CD4-positive, CD25-positive, alpha-beta regulatory T cell (primary cell): ENCODE results near the gene PAPSS1. TPM values are rescaled to one million over a fixed set of nuclear protein-coding genes. Genes with fewer than 3 reads are reported as not detected.

Experiments
- ATAC-seq, 2 donors: fragments of 150-1000 bp; cut with Tn5 transposase; one replicate each; pipeline ENCODE4 v1.10.0; 2021; ENCODE audit warnings: low read depth in 2 of 2, moderate number of reproducible peaks in 2 of 2, moderate library complexity in 1 of 2
- DNase-seq, 3 donors: peaks; one replicate each; pipeline versions ENCODE4 v3.0.0 to v3.0.0-alpha.2; 2012 to 2022; ENCODE audit warnings: mixed read lengths in 1 of 3
- H3K27ac ChIP-seq: one replicate; pipeline ENCODE4 v1.7.0; 2013; ENCODE audit warnings: mild to moderate bottlenecking, low read length; ENCODE audit not compliant: insufficient read depth, poor library complexity, severe bottlenecking
- H3K27me3 ChIP-seq: one replicate; pipeline ENCODE4 v1.7.0; 2013; ENCODE audit warnings: low read length; ENCODE audit not compliant: control insufficient read depth, insufficient read depth
- H3K36me3 ChIP-seq: one replicate; pipeline ENCODE4 v1.7.0; 2013; ENCODE audit warnings: mild to moderate bottlenecking, low read length, moderate library complexity; ENCODE audit not compliant: control insufficient read depth, insufficient read depth
- H3K4me1 ChIP-seq: 2 replicates; pipeline ENCODE4 v1.7.0; 2013; ENCODE audit warnings: mild to moderate bottlenecking, low read length; ENCODE audit not compliant: insufficient read depth, control insufficient read depth, poor library complexity, severe bottlenecking
- H3K4me3 ChIP-seq: one replicate; pipeline ENCODE4 v1.7.0; 2013; ENCODE audit warnings: low read depth, mild to moderate bottlenecking, low read length, moderate library complexity
- H3K9me3 ChIP-seq, 2 experiments: 1 replicate in 1 of 2; 2 replicates in 1 of 2; pipeline ENCODE4 v1.7.0; 2013; ENCODE audit warnings: low read length in 2 of 2, mild to moderate bottlenecking in 1 of 2, moderate library complexity in 1 of 2; ENCODE audit not compliant: control insufficient read depth in 2 of 2
- H3K27ac Mint-ChIP-seq, 3 donors: one replicate each; pipeline ENCODE4 v1.8.0; 2020 to 2022; ENCODE audit warnings: mild to moderate bottlenecking in 3 of 3, mixed read lengths in 3 of 3, moderate library complexity in 2 of 3
- H3K27me3 Mint-ChIP-seq: one replicate; pipeline ENCODE4 v1.8.0; 2022; ENCODE audit warnings: mild to moderate bottlenecking, mixed read lengths
- H3K36me3 Mint-ChIP-seq: one replicate; pipeline ENCODE4 v1.8.0; 2020; ENCODE audit warnings: mixed read lengths
- H3K4me1 Mint-ChIP-seq, 4 donors: one replicate each; pipeline ENCODE4 v1.8.0; 2020 to 2022; ENCODE audit warnings: mixed read lengths in 4 of 4, mild to moderate bottlenecking in 1 of 4
- H3K4me3 Mint-ChIP-seq, 4 donors: one replicate each; pipeline ENCODE4 v1.8.0; 2020 to 2022; ENCODE audit warnings: mild to moderate bottlenecking in 4 of 4, mixed read lengths in 4 of 4, moderate library complexity in 3 of 4
- H3K9me3 Mint-ChIP-seq, 7 donors: one replicate each; pipeline ENCODE4 v1.8.0; 2020 to 2022; ENCODE audit warnings: mixed read lengths in 7 of 7, mild to moderate bottlenecking in 3 of 7, moderate library complexity in 2 of 7
- polyA plus RNA-seq, 4 donors: library from polyadenylated mRNA; unstranded; fragments of 300-500 nt; fragmentation: Illumina TruSeq; gene quantifications; one replicate each; pipeline ENCODE4 v1.2.3, GENCODE V29; 2021
- total RNA-seq: library from RNA; stranded (reverse); gene quantifications from one replicate; pipeline ENCODE4 v1.2.3, GENCODE V29; 2022

Gene PAPSS1
- total and polyA plus RNA-seq, 5 donors from 2014 or later = 18.4 to 53.6 (median 38.9) TPM

DNA sequence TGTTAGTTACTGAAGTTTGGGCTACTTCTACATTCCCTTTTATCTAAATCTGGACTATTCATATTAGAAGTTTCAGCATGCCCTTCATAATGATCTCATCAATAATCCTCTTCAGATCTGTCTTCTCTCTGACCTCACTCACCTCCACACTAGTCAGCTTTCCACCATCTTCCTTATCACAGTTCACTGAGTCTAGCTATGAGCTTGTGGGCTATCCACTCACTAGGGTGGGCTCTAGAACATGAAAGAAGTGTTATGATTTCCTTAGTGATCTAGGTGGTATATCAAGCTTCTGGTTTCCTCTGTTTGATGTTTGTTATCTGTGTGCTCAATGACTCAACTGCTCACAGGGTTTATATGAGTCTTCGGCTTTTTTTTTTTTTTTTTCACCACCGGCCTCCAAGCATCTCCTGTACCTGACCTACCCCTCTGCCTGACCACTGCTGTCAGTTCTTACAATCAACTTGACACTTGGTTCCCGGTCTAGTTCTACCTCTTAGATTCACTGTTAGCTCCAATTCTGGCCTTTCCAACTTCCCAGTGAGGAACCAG is 103.1 kb downstream of the PAPSS1 start:
- ATAC-seq (no peak), DNase-seq (no peak)
- Mint-ChIP-seq H3K4me3 (no peak overlapping the region), H3K27ac (no peak overlapping the region), H3K36me3 (peaks cover 39% of the 10 kb centered on the region), H3K9me3 (no peaks in the 10 kb centered on the region), H3K4me1 (peaks cover 0 to 28% (median 7%) of the 10 kb centered on the region in 4 donors), H3K27me3 (no peaks in the 10 kb centered on the region)
- Histone ChIP-seq H3K27ac (no peak overlapping the region), H3K9me3 (no peaks in the 10 kb centered on the region), H3K27me3 (no peaks in the 10 kb centered on the region), H3K4me3 (no peak overlapping the region), H3K36me3 (peaks cover 8% of the 10 kb centered on the region), H3K4me1 (no peaks in the 10 kb centered on the region)

DNA sequence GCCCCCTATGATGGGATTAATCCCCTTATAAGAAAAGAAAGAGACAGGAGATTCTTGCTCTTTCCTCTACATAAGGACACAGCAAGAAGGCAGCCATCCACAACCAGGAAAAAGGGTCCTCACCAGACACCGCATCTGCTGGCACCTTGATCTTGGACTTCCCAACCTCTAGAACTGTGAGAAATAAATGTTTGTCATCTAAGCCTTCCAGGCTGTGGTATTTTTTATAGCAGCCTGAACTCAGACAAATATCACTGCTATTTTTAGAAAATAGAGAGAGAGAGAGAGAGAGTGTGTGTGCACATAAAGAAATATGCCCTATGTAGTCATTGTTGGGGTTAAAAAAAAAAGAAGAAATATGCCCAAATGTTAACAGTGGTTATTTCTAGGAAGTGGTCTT is 104.2 kb downstream of the PAPSS1 start:
- Histone ChIP-seq H3K4me1 (no peaks in the 10 kb centered on the region), H3K36me3 (peaks cover 8% of the 10 kb centered on the region), H3K4me3 (no peak overlapping the region), H3K27me3 (no peaks in the 10 kb centered on the region), H3K27ac (no peak overlapping the region), H3K9me3 (no peaks in the 10 kb centered on the region)
- DNase-seq = no peak
- H3K27me3 Mint-ChIP-seq = no peaks in the 10 kb centered on the region
- no peak overlapping the region for H3K27ac Mint-ChIP-seq
- peaks cover 36% of the 10 kb centered on the region for H3K36me3 Mint-ChIP-seq
- H3K4me3 Mint-ChIP-seq = no peak overlapping the region
- peaks cover 0 to 23% (median 7%) of the 10 kb centered on the region in 4 donors for H3K4me1 Mint-ChIP-seq
- H3K9me3 Mint-ChIP-seq = no peaks in the 10 kb centered on the region
- no peak for ATAC-seq

DNA sequence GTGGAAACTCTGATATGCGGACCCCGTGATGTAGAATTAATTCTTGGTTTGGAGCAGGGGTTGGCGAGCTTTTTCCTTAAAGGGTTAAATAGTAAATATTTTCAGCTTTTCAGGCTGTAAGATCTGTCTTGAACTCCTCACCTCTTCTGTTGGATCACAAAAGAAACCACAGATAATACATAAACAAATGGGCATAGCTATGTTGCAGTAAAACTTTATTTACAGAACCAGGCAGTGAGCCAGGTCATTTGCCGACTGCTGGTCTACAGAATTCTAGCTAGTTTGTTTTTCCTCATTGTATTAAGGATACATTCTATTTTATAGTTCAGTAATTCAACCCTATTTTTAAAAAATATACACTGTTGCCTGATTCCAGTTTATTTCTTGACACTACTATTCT is 116.6 kb downstream of the PAPSS1 start:
- ATAC-seq = no peak

GRCh38 chr4:107600983-107601382 is 119.1 kb downstream of the PAPSS1 start:
- Histone ChIP-seq H3K36me3 (no peaks in the 10 kb centered on the region), H3K4me1 (no peaks in the 10 kb centered on the region), H3K9me3 (no peaks in the 10 kb centered on the region), H3K27ac (no peak overlapping the region), H3K27me3 (no peaks in the 10 kb centered on the region), H3K4me3 (no peak overlapping the region)
- H3K9me3 Mint-ChIP-seq = peaks cover 0 to 3% (median 0%) of the 10 kb centered on the region in 7 donors
- DNase-seq (no peak), ATAC-seq (no peak)
- no peaks in the 10 kb centered on the region for H3K4me1 Mint-ChIP-seq
- H3K27me3 Mint-ChIP-seq = peaks cover 6% of the 10 kb centered on the region
- H3K36me3 Mint-ChIP-seq = no peaks in the 10 kb centered on the region
- H3K27ac Mint-ChIP-seq = no peak overlapping the region
- H3K4me3 Mint-ChIP-seq = no peak overlapping the region

More for the DNA sequence above, 116.6 kb downstream of the PAPSS1 start:
- DNase-seq = no peak
- H3K4me3 ChIP-seq = no peak overlapping the region
- no peak overlapping the region for H3K4me3 Mint-ChIP-seq
- H3K9me3 ChIP-seq = no peaks in the 10 kb centered on the region
- peaks cover 6% of the 10 kb centered on the region for H3K27me3 Mint-ChIP-seq
- no peak overlapping the region for H3K27ac ChIP-seq
- no peaks in the 10 kb centered on the region for H3K36me3 ChIP-seq
- H3K4me1 ChIP-seq = no peaks in the 10 kb centered on the region
- H3K4me1 Mint-ChIP-seq = peaks cover 0 to 1% (median 0%) of the 10 kb centered on the region in 4 donors
- H3K27me3 ChIP-seq = no peaks in the 10 kb centered on the region
- no peaks in the 10 kb centered on the region for H3K36me3 Mint-ChIP-seq
- peak overlapping the region in 1 of 3 donors; percentile 11 for H3K27ac Mint-ChIP-seq
- peaks cover 0 to 1% (median 0%) of the 10 kb centered on the region in 7 donors for H3K9me3 Mint-ChIP-seq

DNA sequence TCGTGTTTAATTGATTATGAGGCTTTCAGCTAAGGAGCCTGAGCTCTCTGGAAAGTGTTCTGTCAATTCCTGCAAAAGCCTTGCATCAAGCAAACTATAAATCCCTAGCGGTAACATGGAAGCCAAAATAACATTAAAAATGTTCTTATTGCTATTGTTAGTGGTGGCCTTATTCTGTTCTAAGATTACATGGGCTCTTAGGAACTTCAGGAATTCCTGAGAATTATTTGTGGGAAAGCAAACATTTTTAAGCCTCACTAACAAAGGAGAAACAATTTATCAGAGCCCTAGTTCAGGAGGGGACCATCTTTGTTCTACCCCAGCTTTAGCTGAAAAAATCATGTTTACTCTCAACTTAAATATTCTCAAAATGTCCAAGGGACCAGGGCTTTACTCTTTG is 119.6 kb downstream of the PAPSS1 start:
- Histone ChIP-seq H3K4me1 (no peaks in the 10 kb centered on the region), H3K9me3 (no peaks in the 10 kb centered on the region), H3K4me3 (no peak overlapping the region), H3K27me3 (no peaks in the 10 kb centered on the region), H3K27ac (no peak overlapping the region), H3K36me3 (no peaks in the 10 kb centered on the region)
- no peaks in the 10 kb centered on the region for H3K4me1 Mint-ChIP-seq
- DNase-seq (no peak), ATAC-seq (no peak)
- no peaks in the 10 kb centered on the region for H3K36me3 Mint-ChIP-seq
- H3K27me3 Mint-ChIP-seq = peaks cover 6% of the 10 kb centered on the region
- H3K27ac Mint-ChIP-seq = no peak overlapping the region
- H3K4me3 Mint-ChIP-seq = no peak overlapping the region
- H3K9me3 Mint-ChIP-seq = peaks cover 0 to 3% (median 0%) of the 10 kb centered on the region in 7 donors

GRCh38 chr4:107599841-107600240 is 120.2 kb downstream of the PAPSS1 start:
- Histone ChIP-seq H3K36me3 (no peaks in the 10 kb centered on the region), H3K27ac (no peak overlapping the region), H3K9me3 (no peaks in the 10 kb centered on the region), H3K4me1 (no peaks in the 10 kb centered on the region), H3K27me3 (no peaks in the 10 kb centered on the region), H3K4me3 (no peak overlapping the region)
- no peak overlapping the region for H3K4me3 Mint-ChIP-seq
- no peak for DNase-seq
- ATAC-seq = no peak
- H3K27me3 Mint-ChIP-seq = peaks cover 6% of the 10 kb centered on the region
- H3K9me3 Mint-ChIP-seq = peaks cover 0 to 3% (median 0%) of the 10 kb centered on the region in 7 donors
- H3K4me1 Mint-ChIP-seq = no peaks in the 10 kb centered on the region
- H3K36me3 Mint-ChIP-seq = no peaks in the 10 kb centered on the region
- no peak overlapping the region for H3K27ac Mint-ChIP-seq

- ATAC-seq = no peak
- no peaks in the 10 kb centered on the region for H3K4me1 ChIP-seq
- Mint-ChIP-seq H3K9me3 (peaks cover 0 to 14% (median 2%) of the 10 kb centered on the region in 7 donors), H3K27me3 (peaks cover 5% of the 10 kb centered on the region), H3K4me1 (no peaks in the 10 kb centered on the region), H3K27ac (no peak overlapping the region), H3K4me3 (no peak overlapping the region), H3K36me3 (no peaks in the 10 kb centered on the region)
- no peak overlapping the region for H3K4me3 ChIP-seq
- H3K36me3 ChIP-seq = no peaks in the 10 kb centered on the region
- H3K27me3 ChIP-seq = no peaks in the 10 kb centered on the region
- DNase-seq = no peak
- no peak overlapping the region for H3K27ac ChIP-seq
- peaks cover 4 to 11% of the 10 kb centered on the region in 2 experiments for H3K9me3 ChIP-seq
Observed at GRCh38 chr4:107593230-107593629, 126.8 kb downstream of the PAPSS1 start.

- ATAC-seq = no peak
- Histone ChIP-seq H3K4me3 (no peak overlapping the region), H3K27ac (no peak overlapping the region), H3K9me3 (peaks cover 4 to 11% of the 10 kb centered on the region in 2 experiments), H3K36me3 (no peaks in the 10 kb centered on the region), H3K4me1 (no peaks in the 10 kb centered on the region), H3K27me3 (no peaks in the 10 kb centered on the region)
- DNase-seq = no peak
- H3K4me1 Mint-ChIP-seq = no peaks in the 10 kb centered on the region
- H3K9me3 Mint-ChIP-seq = peaks cover 0 to 17% (median 2%) of the 10 kb centered on the region in 7 donors
- H3K27me3 Mint-ChIP-seq = peaks cover 7% of the 10 kb centered on the region
- H3K4me3 Mint-ChIP-seq = no peak overlapping the region
- no peak overlapping the region for H3K27ac Mint-ChIP-seq
- no peaks in the 10 kb centered on the region for H3K36me3 Mint-ChIP-seq
Observed at GRCh38 chr4:107592519-107592918, 127.5 kb downstream of the PAPSS1 start.
